Lower leg skin (tissue), 3 donors: ENCODE measurements around the gene TAS2R16.

Source experiments
- CTCF ChIP-seq, 3 donors: fragments of 450-650 bp; IDR thresholded peaks; one replicate each; pipeline ENCODE4 v1.5.1; 2016; ENCODE audit warnings: antibody characterized with exemption in 3 of 3, mild to moderate bottlenecking in 3 of 3, moderate library complexity in 2 of 3
- POLR2A ChIP-seq, 2 donors: fragments of 450-650 bp; IDR thresholded peaks; one replicate each; pipeline ENCODE4 v1.6.1; 2016 to 2017; ENCODE audit warnings: antibody characterized with exemption in 2 of 2, mild to moderate bottlenecking in 1 of 2, moderate library complexity in 1 of 2

- TF ChIP-seq POLR2A (IDR thresholded peaks at IDR 0.05): no peak
- no peak for TF ChIP-seq CTCF (IDR thresholded peaks at IDR 0.05)
Observed at GRCh38 chr7:123030631-123031030, 35.1 kb upstream of the TAS2R16 start.
